Neutrophil (primary cell): ENCODE measurements around the gene IFFO2.

Experiments
- H3K27ac ChIP-seq: fragments of 200-600 bp; sonication (generic); 2 replicates; pipeline ENCODE4 v1.5.1; 2016; ENCODE audit warnings: mild to moderate bottlenecking, moderate library complexity
- H3K27me3 ChIP-seq: fragments of 200-600 bp; sonication (generic); 2 replicates; pipeline ENCODE4 v1.6.0; 2016; ENCODE audit warnings: mild to moderate bottlenecking
- H3K36me3 ChIP-seq: fragments of 200-600 bp; sonication (generic); 2 replicates; pipeline ENCODE4 v1.5.1; 2017
- H3K4me1 ChIP-seq, 2 experiments: fragments of 200-600 bp in 1 of 2; sonication (generic) in 1 of 2; 1 replicate in 1 of 2; 2 replicates in 1 of 2; pipeline versions ENCODE4 v1.5.1 to v1.6.1; 2013 to 2016; ENCODE audit warnings: low read depth in 1 of 2, low read length in 1 of 2, mild to moderate bottlenecking in 1 of 2, moderate library complexity in 1 of 2; ENCODE audit not compliant: control insufficient read depth in 1 of 2, insufficient read depth in 1 of 2
- H3K4me3 ChIP-seq, 2 experiments: fragments of 200-600 bp in 1 of 2; sonication (generic) in 1 of 2; 1 replicate in 1 of 2; 2 replicates in 1 of 2; pipeline ENCODE4 v1.5.1; 2013 to 2016; ENCODE audit warnings: low read depth in 1 of 2, low read length in 1 of 2, mild to moderate bottlenecking in 1 of 2, moderate library complexity in 1 of 2
- H3K9me3 ChIP-seq: fragments of 200-600 bp; sonication (generic); 2 replicates; pipeline ENCODE4 v1.5.1; 2016
- CTCF ChIP-seq: fragments of 200-600 bp; sonication (generic); IDR thresholded peaks from 2 replicates; pipeline ENCODE4 v1.5.1; 2016; ENCODE audit warnings: antibody characterized with exemption

The IFFO2 gene

GRCh38 chr1:18970762-18971161, 14.3 kb upstream of the IFFO2 start:
- no peak overlapping the region for H3K27ac ChIP-seq
- no peaks in the 10 kb centered on the region for H3K9me3 ChIP-seq
- H3K27me3 ChIP-seq = peaks cover 4% of the 10 kb centered on the region
- peaks cover 11 to 12% of the 10 kb centered on the region in 2 experiments for H3K4me1 ChIP-seq
- no peaks in the 10 kb centered on the region for H3K36me3 ChIP-seq
- no peak for TF ChIP-seq CTCF
- no peak overlapping the region for H3K4me3 ChIP-seq

GRCh38 chr1:18970358-18970757, 13.9 kb upstream of the IFFO2 start:
- no peak for TF ChIP-seq CTCF
- H3K9me3 ChIP-seq = no peaks in the 10 kb centered on the region
- peaks cover 8% of the 10 kb centered on the region for H3K27me3 ChIP-seq
- no peak overlapping the region for H3K4me3 ChIP-seq
- no peak overlapping the region for H3K27ac ChIP-seq
- H3K4me1 ChIP-seq = peaks cover 11 to 12% of the 10 kb centered on the region in 2 experiments
- H3K36me3 ChIP-seq = no peaks in the 10 kb centered on the region

GRCh38 chr1:18967066-18967690, 10.7 kb upstream of the IFFO2 start:
- Histone ChIP-seq H3K27ac (no peak overlapping the region), H3K27me3 (peaks cover 27% of the 10 kb centered on the region), H3K4me3 (no peak overlapping the region), H3K36me3 (no peaks in the 10 kb centered on the region), H3K9me3 (no peaks in the 10 kb centered on the region), H3K4me1 (no peaks in the 10 kb centered on the region)
- no peak for TF ChIP-seq CTCF

GRCh38 chr1:18965206-18966173, 9.0 kb upstream of the IFFO2 start:
- Histone ChIP-seq H3K36me3 (no peaks in the 10 kb centered on the region), H3K27ac (no peak overlapping the region), H3K4me3 (no peak overlapping the region), H3K27me3 (peaks cover 38% of the 10 kb centered on the region), H3K4me1 (no peaks in the 10 kb centered on the region), H3K9me3 (no peaks in the 10 kb centered on the region)
- no peak for TF ChIP-seq CTCF

GRCh38 chr1:18963968-18964367, 7.5 kb upstream of the IFFO2 start:
- no peak overlapping the region for H3K4me3 ChIP-seq
- H3K27ac ChIP-seq = no peak overlapping the region
- peaks cover 53% of the 10 kb centered on the region for H3K27me3 ChIP-seq
- H3K9me3 ChIP-seq = no peaks in the 10 kb centered on the region
- no peaks in the 10 kb centered on the region for H3K36me3 ChIP-seq
- TF ChIP-seq CTCF = no peak
- H3K4me1 ChIP-seq = no peaks in the 10 kb centered on the region
